ENCODE data around the gene MRPS16. TPM values are rescaled to one million over a fixed set of nuclear protein-coding genes. Genes with fewer than 3 reads are reported as not detected.

Gene MRPS16
- total RNA-seq, 1 donor from 2014 or later: 52.5 TPM

DNA sequence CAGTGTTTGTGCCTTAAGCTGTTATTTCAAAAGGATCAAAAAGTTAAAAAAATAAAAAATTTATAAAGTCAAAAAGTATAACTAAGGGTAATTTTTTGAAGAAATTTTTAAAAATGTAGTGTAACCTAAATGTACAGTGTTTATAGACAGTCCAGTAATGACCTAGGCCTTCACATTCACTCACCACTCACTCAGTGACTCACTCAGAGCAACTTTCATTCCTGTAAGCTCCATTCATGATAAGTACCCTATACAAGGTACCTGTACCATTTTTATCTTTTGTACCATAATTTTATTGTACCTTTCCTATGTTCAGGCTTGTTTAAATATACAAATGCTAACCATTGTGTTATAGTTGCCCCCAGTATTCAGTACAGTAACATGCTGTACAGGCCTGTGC is 26.9 kb downstream of the MRPS16 start:
- H3K27me3 ChIP-seq: no peaks in the 10 kb centered on the region
- H3K4me3 ChIP-seq: no peak overlapping the region
- ATAC-seq (no peak), DNase-seq (no peak)
- intact Hi-C loops (cut with DNase I): no loop called here
- no peaks in the 10 kb centered on the region for H3K4me1 ChIP-seq
- no peaks in the 10 kb centered on the region for H3K9me3 ChIP-seq
- H3K27ac ChIP-seq: no peak overlapping the region
- no peaks in the 10 kb centered on the region for H3K36me3 ChIP-seq
- TF ChIP-seq, protein P1, sequence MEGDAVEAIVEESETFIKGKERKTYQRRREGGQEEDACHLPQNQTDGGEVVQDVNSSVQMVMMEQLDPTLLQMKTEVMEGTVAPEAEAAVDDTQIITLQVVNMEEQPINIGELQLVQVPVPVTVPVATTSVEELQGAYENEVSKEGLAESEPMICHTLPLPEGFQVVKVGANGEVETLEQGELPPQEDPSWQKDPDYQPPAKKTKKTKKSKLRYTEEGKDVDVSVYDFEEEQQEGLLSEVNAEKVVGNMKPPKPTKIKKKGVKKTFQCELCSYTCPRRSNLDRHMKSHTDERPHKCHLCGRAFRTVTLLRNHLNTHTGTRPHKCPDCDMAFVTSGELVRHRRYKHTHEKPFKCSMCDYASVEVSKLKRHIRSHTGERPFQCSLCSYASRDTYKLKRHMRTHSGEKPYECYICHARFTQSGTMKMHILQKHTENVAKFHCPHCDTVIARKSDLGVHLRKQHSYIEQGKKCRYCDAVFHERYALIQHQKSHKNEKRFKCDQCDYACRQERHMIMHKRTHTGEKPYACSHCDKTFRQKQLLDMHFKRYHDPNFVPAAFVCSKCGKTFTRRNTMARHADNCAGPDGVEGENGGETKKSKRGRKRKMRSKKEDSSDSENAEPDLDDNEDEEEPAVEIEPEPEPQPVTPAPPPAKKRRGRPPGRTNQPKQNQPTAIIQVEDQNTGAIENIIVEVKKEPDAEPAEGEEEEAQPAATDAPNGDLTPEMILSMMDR (IDR thresholded peaks at IDR 0.05): no peak

DNA sequence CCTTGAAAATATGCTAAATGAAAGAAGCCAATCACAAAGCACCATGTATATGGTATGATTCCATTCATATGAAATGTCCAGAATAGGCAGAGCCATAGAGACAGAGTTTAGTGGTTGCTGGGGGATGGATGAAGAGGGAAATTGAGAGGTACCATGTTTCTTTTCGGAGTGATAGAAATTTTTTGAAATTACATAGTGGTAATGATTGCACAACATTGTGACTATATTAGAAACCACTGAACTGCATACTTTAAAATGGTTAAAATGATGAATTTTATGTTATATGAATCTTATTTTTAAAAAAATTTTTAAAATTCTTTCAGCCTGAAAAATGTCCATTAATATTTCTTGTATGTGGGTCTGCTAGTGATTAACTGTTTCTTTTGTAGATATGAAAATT is 31.5 kb downstream of the MRPS16 start:
- no peaks in the 10 kb centered on the region for H3K4me1 ChIP-seq
- no peaks in the 10 kb centered on the region for H3K9me3 ChIP-seq
- intact Hi-C loops (cut with DNase I): no loop called here
- no peak overlapping the region for H3K4me3 ChIP-seq
- ATAC-seq (no peak), DNase-seq (no peak)
- peaks cover 16% of the 10 kb centered on the region for H3K36me3 ChIP-seq
- H3K27me3 ChIP-seq: no peaks in the 10 kb centered on the region
- TF ChIP-seq, protein P1 (IDR thresholded peaks at IDR 0.05): no peak
- H3K27ac ChIP-seq: no peak overlapping the region

DNA sequence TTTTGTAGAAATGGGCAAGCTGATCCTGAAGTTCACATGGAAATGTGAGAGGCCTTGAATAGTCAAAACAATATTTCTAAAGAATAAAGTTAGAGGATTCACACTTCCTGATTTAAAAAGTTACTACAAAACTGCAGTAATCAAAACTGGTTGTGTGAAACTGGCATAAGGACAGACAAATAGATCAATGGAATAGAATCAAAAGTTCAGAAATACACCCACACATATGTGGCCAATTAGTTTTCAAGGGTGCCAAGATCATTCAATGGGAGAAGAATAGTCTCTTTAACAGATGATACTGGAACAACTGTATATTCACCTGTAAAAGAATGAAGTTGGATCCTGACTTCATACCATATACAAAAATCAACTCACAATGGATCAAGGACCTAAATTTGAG is 33.1 kb downstream of the MRPS16 start:
- no peak for DNase-seq
- H3K4me1 ChIP-seq: no peaks in the 10 kb centered on the region
- intact Hi-C loops (cut with DNase I): no loop called here
- no peaks in the 10 kb centered on the region for H3K27me3 ChIP-seq
- H3K4me3 ChIP-seq: no peak overlapping the region
- H3K27ac ChIP-seq: no peak overlapping the region
- ATAC-seq: no peak
- TF ChIP-seq, protein P1 (IDR thresholded peaks at IDR 0.05): no peak
- no peaks in the 10 kb centered on the region for H3K9me3 ChIP-seq
- peaks cover 16% of the 10 kb centered on the region for H3K36me3 ChIP-seq

DNA sequence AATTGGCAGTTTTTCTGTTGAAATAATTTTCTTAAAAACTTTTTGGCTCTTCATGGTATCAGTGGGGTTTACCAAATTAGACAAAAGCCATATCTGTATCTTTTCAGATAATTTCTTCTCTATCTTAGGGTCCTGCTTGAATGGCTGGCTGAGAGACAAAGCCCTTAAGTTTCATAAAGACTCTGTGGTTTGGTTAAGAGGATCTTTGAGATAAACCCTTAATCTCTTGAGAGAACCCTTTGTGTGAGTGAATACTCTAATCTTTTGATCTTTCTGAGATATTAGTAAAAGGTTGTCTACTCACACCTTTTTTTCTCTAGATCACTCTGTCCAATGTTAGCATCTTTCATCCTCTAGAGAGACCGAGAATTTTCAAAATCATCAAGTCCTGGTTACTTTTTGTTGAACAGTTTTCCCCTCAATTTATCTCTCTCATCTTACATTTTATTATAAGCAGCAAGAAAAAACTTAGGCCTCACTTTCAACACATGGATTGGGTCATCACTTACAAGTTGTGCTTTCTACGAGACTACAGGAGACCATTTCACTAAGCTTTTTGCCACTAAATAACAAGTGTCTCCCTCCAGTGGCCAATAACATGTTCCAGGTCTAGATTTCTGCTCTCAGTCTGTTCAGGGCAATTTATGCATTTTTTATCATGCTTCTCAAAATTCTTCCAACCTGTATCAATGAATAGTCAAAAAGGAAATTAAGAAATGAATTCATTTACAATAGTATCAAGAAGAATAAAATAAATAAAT is 33.8 kb downstream of the MRPS16 start:
- peaks cover 16% of the 10 kb centered on the region for H3K36me3 ChIP-seq
- H3K4me3 ChIP-seq: no peak overlapping the region
- H3K9me3 ChIP-seq: no peaks in the 10 kb centered on the region
- TF ChIP-seq, protein P1 (IDR thresholded peaks at IDR 0.05): peak; percentile 17
- DNase-seq (no peak), ATAC-seq (no peak)
- H3K27me3 ChIP-seq: no peaks in the 10 kb centered on the region
- H3K27ac ChIP-seq: no peak overlapping the region
- no peaks in the 10 kb centered on the region for H3K4me1 ChIP-seq
- intact Hi-C loops (cut with DNase I): no loop called here

DNA sequence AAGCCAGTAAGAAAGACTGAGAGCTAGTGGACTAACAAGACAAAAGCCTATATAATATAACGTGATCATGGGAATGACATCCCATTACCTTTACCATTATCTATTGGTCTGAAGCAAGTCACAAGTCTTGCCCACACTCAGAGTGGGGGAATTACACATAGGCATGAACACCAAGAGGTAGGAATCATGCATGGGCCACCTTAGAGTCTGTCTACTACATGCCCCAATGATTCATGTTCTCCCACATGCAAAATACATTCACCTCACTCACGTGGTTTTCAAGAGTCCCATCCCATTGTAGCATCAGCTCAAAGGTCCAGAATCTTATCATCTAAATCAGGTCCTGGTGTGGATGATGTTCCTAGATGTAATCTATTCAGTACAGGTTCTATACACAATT is 34.8 kb downstream of the MRPS16 start:
- ATAC-seq: no peak
- H3K9me3 ChIP-seq: no peaks in the 10 kb centered on the region
- TF ChIP-seq, protein P1 (IDR thresholded peaks at IDR 0.05): no peak
- H3K4me1 ChIP-seq: no peaks in the 10 kb centered on the region
- intact Hi-C loops (cut with DNase I): no loop called here
- no peak overlapping the region for H3K4me3 ChIP-seq
- no peak overlapping the region for H3K27ac ChIP-seq
- no peaks in the 10 kb centered on the region for H3K27me3 ChIP-seq
- DNase-seq: no peak
- peaks cover 16% of the 10 kb centered on the region for H3K36me3 ChIP-seq

Measured in upper lobe of right lung (tissue), 1 donor.